ENCODE results near the gene EYS.
"Not testable (repeated sequence)": the region's sequence is repeated elsewhere in the genome, so short reads cannot be mapped to it uniquely, and the experiment has no call there.

The EYS gene

GRCh38 chr6:63963769-63964315 is 1743.2 kb downstream of the EYS start:
- no peaks in the 10 kb centered on the region for H3K4me1 ChIP-seq (ENCODE audit: control insufficient read depth in 2 of 2, insufficient read depth in 2 of 2, low read length in 2 of 2)
- no peaks in the 10 kb centered on the region for H3K27me3 ChIP-seq (ENCODE audit: control insufficient read depth in 2 of 2, insufficient read depth in 2 of 2, low read length in 2 of 2)
- no peaks in the 10 kb centered on the region for H3K9me3 ChIP-seq (ENCODE audit: control insufficient read depth in 2 of 2, low read length in 2 of 2)
- H3K27ac ChIP-seq (ENCODE audit: low read depth in 2 of 2, low read length in 2 of 2) = no peak overlapping the region
- no peak overlapping the region for H3K4me3 ChIP-seq (ENCODE audit: low read length in 2 of 2)
- no peaks in the 10 kb centered on the region for H3K36me3 ChIP-seq (ENCODE audit: control insufficient read depth in 2 of 2, insufficient read depth in 2 of 2, low read length in 2 of 2)
- H3K9ac ChIP-seq (ENCODE audit: low read depth in 1 of 2, low read length in 2 of 2) = no peak overlapping the region

- not testable (repeated sequence) for H3K9me3 ChIP-seq (ENCODE audit: control insufficient read depth in 2 of 2, low read length in 2 of 2); H3K9ac ChIP-seq (ENCODE audit: low read depth in 1 of 2, low read length in 2 of 2)
Observed at GRCh38 chr6:63953336-63954021, 1753.5 kb downstream of the EYS start.

GRCh38 chr6:63947792-63948529 is 1759.1 kb downstream of the EYS start:
- no peaks in the 10 kb centered on the region for H3K27me3 ChIP-seq (ENCODE audit: control insufficient read depth in 2 of 2, insufficient read depth in 2 of 2, low read length in 2 of 2)
- no peak overlapping the region for H3K9ac ChIP-seq (ENCODE audit: low read depth in 1 of 2, low read length in 2 of 2)
- no peaks in the 10 kb centered on the region for H3K36me3 ChIP-seq (ENCODE audit: control insufficient read depth in 2 of 2, insufficient read depth in 2 of 2, low read length in 2 of 2)
- no peaks in the 10 kb centered on the region for H3K4me1 ChIP-seq (ENCODE audit: control insufficient read depth in 2 of 2, insufficient read depth in 2 of 2, low read length in 2 of 2)
- no peak overlapping the region for H3K4me3 ChIP-seq (ENCODE audit: low read length in 2 of 2)
- H3K27ac ChIP-seq (ENCODE audit: low read depth in 2 of 2, low read length in 2 of 2) = no peak overlapping the region
- H3K9me3 ChIP-seq (ENCODE audit: control insufficient read depth in 2 of 2, low read length in 2 of 2) = no peaks in the 10 kb centered on the region

More at GRCh38 chr6:63953336-63954021, 1753.5 kb downstream of the EYS start:
- not testable (repeated sequence) for H3K4me3 ChIP-seq (ENCODE audit: low read length in 2 of 2); H3K27me3 ChIP-seq (ENCODE audit: control insufficient read depth in 2 of 2, insufficient read depth in 2 of 2, low read length in 2 of 2); H3K27ac ChIP-seq (ENCODE audit: low read depth in 2 of 2, low read length in 2 of 2); H3K4me1 ChIP-seq (ENCODE audit: control insufficient read depth in 2 of 2, insufficient read depth in 2 of 2, low read length in 2 of 2); H3K36me3 ChIP-seq (ENCODE audit: control insufficient read depth in 2 of 2, insufficient read depth in 2 of 2, low read length in 2 of 2)

- no peaks in the 10 kb centered on the region for H3K9me3 ChIP-seq (ENCODE audit: control insufficient read depth in 2 of 2, low read length in 2 of 2)
- no peak overlapping the region for H3K9ac ChIP-seq (ENCODE audit: low read depth in 1 of 2, low read length in 2 of 2)
- no peaks in the 10 kb centered on the region for H3K27me3 ChIP-seq (ENCODE audit: control insufficient read depth in 2 of 2, insufficient read depth in 2 of 2, low read length in 2 of 2)
- H3K27ac ChIP-seq (ENCODE audit: low read depth in 2 of 2, low read length in 2 of 2) = no peak overlapping the region
- H3K4me1 ChIP-seq (ENCODE audit: control insufficient read depth in 2 of 2, insufficient read depth in 2 of 2, low read length in 2 of 2) = peaks cover 0 to 11% of the 10 kb centered on the region in 2 donors
- no peak overlapping the region for H3K4me3 ChIP-seq (ENCODE audit: low read length in 2 of 2)
- H3K36me3 ChIP-seq (ENCODE audit: control insufficient read depth in 2 of 2, insufficient read depth in 2 of 2, low read length in 2 of 2) = no peaks in the 10 kb centered on the region
Observed at GRCh38 chr6:63945987-63946386, 1761.0 kb downstream of the EYS start.

GRCh38 chr6:63943826-63944225 is 1763.2 kb downstream of the EYS start:
- Histone ChIP-seq H3K36me3 (ENCODE audit: control insufficient read depth in 2 of 2, insufficient read depth in 2 of 2, low read length in 2 of 2) (no peaks in the 10 kb centered on the region), H3K27me3 (ENCODE audit: control insufficient read depth in 2 of 2, insufficient read depth in 2 of 2, low read length in 2 of 2) (no peaks in the 10 kb centered on the region), H3K4me1 (ENCODE audit: control insufficient read depth in 2 of 2, insufficient read depth in 2 of 2, low read length in 2 of 2) (peaks cover 0 to 11% of the 10 kb centered on the region in 2 donors), H3K9ac (ENCODE audit: low read depth in 1 of 2, low read length in 2 of 2) (no peak overlapping the region), H3K27ac (ENCODE audit: low read depth in 2 of 2, low read length in 2 of 2) (no peak overlapping the region), H3K9me3 (ENCODE audit: control insufficient read depth in 2 of 2, low read length in 2 of 2) (no peaks in the 10 kb centered on the region), H3K4me3 (ENCODE audit: low read length in 2 of 2) (no peak overlapping the region)

- Histone ChIP-seq H3K27me3 (ENCODE audit: control insufficient read depth in 2 of 2, insufficient read depth in 2 of 2, low read length in 2 of 2) (no peaks in the 10 kb centered on the region), H3K4me1 (ENCODE audit: control insufficient read depth in 2 of 2, insufficient read depth in 2 of 2, low read length in 2 of 2) (peaks cover 0 to 13% of the 10 kb centered on the region in 2 donors), H3K4me3 (ENCODE audit: low read length in 2 of 2) (no peak overlapping the region), H3K27ac (ENCODE audit: low read depth in 2 of 2, low read length in 2 of 2) (peak overlapping the region; percentile 35 to 61), H3K9me3 (ENCODE audit: control insufficient read depth in 2 of 2, low read length in 2 of 2) (no peaks in the 10 kb centered on the region), H3K9ac (ENCODE audit: low read depth in 1 of 2, low read length in 2 of 2) (no peak overlapping the region), H3K36me3 (ENCODE audit: control insufficient read depth in 2 of 2, insufficient read depth in 2 of 2, low read length in 2 of 2) (no peaks in the 10 kb centered on the region)
Observed at GRCh38 chr6:63941747-63942470, 1765.1 kb downstream of the EYS start.

GRCh38 chr6:63940056-63940455 is 1767.0 kb downstream of the EYS start:
- no peak overlapping the region for H3K9ac ChIP-seq (ENCODE audit: low read depth in 1 of 2, low read length in 2 of 2)
- no peaks in the 10 kb centered on the region for H3K27me3 ChIP-seq (ENCODE audit: control insufficient read depth in 2 of 2, insufficient read depth in 2 of 2, low read length in 2 of 2)
- H3K36me3 ChIP-seq (ENCODE audit: control insufficient read depth in 2 of 2, insufficient read depth in 2 of 2, low read length in 2 of 2) = no peaks in the 10 kb centered on the region
- H3K9me3 ChIP-seq (ENCODE audit: control insufficient read depth in 2 of 2, low read length in 2 of 2) = no peaks in the 10 kb centered on the region
- no peak overlapping the region for H3K4me3 ChIP-seq (ENCODE audit: low read length in 2 of 2)
- H3K27ac ChIP-seq (ENCODE audit: low read depth in 2 of 2, low read length in 2 of 2) = no peak overlapping the region
- H3K4me1 ChIP-seq (ENCODE audit: control insufficient read depth in 2 of 2, insufficient read depth in 2 of 2, low read length in 2 of 2) = peaks cover 0 to 26% of the 10 kb centered on the region in 2 donors

- H3K4me3 ChIP-seq (ENCODE audit: low read length in 2 of 2) = no peak overlapping the region
- H3K9ac ChIP-seq (ENCODE audit: low read depth in 1 of 2, low read length in 2 of 2) = peak overlapping the region in 1 of 2 donors; percentile 1
- no peaks in the 10 kb centered on the region for H3K36me3 ChIP-seq (ENCODE audit: control insufficient read depth in 2 of 2, insufficient read depth in 2 of 2, low read length in 2 of 2)
- H3K27me3 ChIP-seq (ENCODE audit: control insufficient read depth in 2 of 2, insufficient read depth in 2 of 2, low read length in 2 of 2) = no peaks in the 10 kb centered on the region
- peak overlapping the region in 1 of 2 donors; percentile 35 for H3K27ac ChIP-seq (ENCODE audit: low read depth in 2 of 2, low read length in 2 of 2)
- no peaks in the 10 kb centered on the region for H3K9me3 ChIP-seq (ENCODE audit: control insufficient read depth in 2 of 2, low read length in 2 of 2)
- H3K4me1 ChIP-seq (ENCODE audit: control insufficient read depth in 2 of 2, insufficient read depth in 2 of 2, low read length in 2 of 2) = peaks cover 0 to 20% of the 10 kb centered on the region in 2 donors
Observed at GRCh38 chr6:63936399-63936798, 1770.6 kb downstream of the EYS start.

- no peaks in the 10 kb centered on the region for H3K27me3 ChIP-seq (ENCODE audit: control insufficient read depth in 2 of 2, insufficient read depth in 2 of 2, low read length in 2 of 2)
- H3K36me3 ChIP-seq (ENCODE audit: control insufficient read depth in 2 of 2, insufficient read depth in 2 of 2, low read length in 2 of 2) = no peaks in the 10 kb centered on the region
- peaks cover 0 to 21% of the 10 kb centered on the region in 2 donors for H3K4me1 ChIP-seq (ENCODE audit: control insufficient read depth in 2 of 2, insufficient read depth in 2 of 2, low read length in 2 of 2)
- H3K9me3 ChIP-seq (ENCODE audit: control insufficient read depth in 2 of 2, low read length in 2 of 2) = no peaks in the 10 kb centered on the region
- H3K27ac ChIP-seq (ENCODE audit: low read depth in 2 of 2, low read length in 2 of 2) = peak overlapping the region; percentile 24 to 39
- no peak overlapping the region for H3K4me3 ChIP-seq (ENCODE audit: low read length in 2 of 2)
- H3K9ac ChIP-seq (ENCODE audit: low read depth in 1 of 2, low read length in 2 of 2) = no peak overlapping the region
Observed at GRCh38 chr6:63935732-63936131, 1771.3 kb downstream of the EYS start.

- not testable (repeated sequence) for H3K9ac ChIP-seq (ENCODE audit: low read depth in 1 of 2, low read length in 2 of 2); H3K4me3 ChIP-seq (ENCODE audit: low read length in 2 of 2); H3K9me3 ChIP-seq (ENCODE audit: control insufficient read depth in 2 of 2, low read length in 2 of 2); H3K27me3 ChIP-seq (ENCODE audit: control insufficient read depth in 2 of 2, insufficient read depth in 2 of 2, low read length in 2 of 2); H3K36me3 ChIP-seq (ENCODE audit: control insufficient read depth in 2 of 2, insufficient read depth in 2 of 2, low read length in 2 of 2); H3K27ac ChIP-seq (ENCODE audit: low read depth in 2 of 2, low read length in 2 of 2)
- H3K4me1 ChIP-seq (ENCODE audit: control insufficient read depth in 2 of 2, insufficient read depth in 2 of 2, low read length in 2 of 2) = peaks cover 0 to 24% of the 10 kb centered on the region in 2 donors
Observed at GRCh38 chr6:63933948-63934347, 1773.1 kb downstream of the EYS start.
